ENCODE data around the gene PVALB.

The PVALB gene

DNA sequence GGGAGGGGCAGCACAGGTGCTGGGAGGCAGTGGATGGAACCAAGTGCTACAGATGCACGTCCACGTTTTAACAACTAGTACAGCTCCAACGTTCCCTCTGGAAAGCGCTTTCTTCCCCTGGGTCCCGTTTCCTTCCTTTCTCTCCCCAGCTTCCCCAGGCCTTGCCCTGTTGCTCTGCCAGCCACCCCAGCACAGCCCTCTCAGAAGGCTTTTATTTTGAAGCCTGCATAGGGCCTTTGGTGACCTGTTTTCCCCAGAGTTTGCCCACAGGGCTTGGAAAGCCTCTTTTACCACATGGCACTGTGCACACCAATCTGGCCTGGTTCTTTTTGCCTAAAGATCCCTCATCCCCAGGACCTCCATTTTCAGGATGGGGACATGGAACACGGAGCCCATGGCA, 30.1 kb upstream of the PVALB start:
- in situ Hi-C loops (cut with MboI; ENCODE audit: low sequenced_read_pairs), result no loop called here

DNA sequence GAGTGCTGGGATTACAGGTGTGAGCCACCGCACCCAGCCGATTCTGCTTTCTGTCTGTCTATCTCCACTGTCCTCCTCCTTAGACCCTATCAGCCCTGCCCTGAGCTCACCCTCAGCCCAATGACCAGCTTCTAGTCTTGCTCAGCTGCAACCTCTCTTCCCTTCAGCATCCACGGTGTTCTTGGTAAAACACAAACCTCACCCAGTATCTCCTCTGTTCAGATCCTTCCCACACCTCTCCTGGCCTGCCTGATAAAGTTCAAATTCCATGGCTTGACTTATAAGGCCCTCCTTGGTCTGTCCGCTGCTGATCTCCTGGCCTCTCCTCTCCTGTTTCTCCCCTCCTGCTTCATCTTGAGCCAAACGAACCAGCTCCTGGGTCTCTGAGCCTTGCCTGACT, 29.4 kb upstream of the PVALB start:
- in situ Hi-C loops (cut with MboI; ENCODE audit: low sequenced_read_pairs), result no loop called here

DNA sequence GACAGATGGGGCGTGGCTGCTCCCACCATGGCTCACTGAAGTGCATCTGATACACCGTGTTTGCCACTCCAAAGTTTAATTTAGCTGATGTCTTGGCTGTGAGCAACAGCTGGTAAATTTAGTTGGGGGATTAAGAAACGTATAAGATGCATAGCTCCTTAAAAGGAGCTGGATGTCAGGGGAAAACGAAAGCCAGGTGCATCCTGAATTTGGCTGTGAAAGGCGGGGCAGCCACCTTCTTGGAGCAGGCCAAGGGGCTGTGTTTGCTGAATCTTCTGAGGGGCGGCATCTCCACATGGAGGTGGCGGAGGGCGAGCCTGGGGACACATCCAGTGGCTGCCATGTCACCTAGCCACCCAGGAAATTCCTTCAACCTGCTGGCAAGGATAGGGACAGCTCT, 23.3 kb upstream of the PVALB start:
- in situ Hi-C loops (cut with MboI; ENCODE audit: low sequenced_read_pairs), result no loop called here

DNA sequence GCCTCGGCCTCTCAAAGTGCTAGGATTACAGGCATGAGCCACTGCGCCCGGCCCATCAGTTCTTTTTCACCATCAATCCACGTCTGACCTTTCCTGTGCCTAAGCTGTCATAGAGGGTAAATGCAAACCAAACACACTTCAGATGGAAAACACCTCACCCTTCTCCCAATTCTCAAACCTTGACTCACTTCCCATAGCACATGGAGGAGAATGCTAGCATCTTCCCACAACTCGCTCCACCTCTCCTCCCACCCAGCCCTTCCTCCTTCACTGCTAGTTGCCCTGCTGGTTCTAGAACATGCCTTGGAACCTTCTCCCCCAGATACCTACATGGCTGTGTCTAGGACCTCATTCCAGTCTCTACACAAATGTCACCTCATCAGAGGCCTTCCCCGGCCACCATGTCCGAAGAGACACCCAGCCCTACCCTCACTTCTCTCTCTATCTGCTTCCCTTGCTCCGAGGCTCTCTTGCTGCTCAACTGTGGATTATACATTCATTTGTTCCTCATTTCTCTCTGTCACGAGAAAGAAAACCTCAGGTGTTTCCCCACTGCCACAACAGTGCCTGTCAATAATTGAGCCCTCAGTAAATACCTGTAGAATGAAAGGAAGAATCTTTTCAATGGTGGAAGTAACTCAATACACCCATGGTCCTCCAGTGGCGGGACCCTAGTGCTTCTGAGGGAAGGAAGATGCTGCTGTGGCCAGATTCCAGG, 22.7 kb upstream of the PVALB start:
- in situ Hi-C loops (cut with MboI; ENCODE audit: low sequenced_read_pairs), result no loop called here

DNA sequence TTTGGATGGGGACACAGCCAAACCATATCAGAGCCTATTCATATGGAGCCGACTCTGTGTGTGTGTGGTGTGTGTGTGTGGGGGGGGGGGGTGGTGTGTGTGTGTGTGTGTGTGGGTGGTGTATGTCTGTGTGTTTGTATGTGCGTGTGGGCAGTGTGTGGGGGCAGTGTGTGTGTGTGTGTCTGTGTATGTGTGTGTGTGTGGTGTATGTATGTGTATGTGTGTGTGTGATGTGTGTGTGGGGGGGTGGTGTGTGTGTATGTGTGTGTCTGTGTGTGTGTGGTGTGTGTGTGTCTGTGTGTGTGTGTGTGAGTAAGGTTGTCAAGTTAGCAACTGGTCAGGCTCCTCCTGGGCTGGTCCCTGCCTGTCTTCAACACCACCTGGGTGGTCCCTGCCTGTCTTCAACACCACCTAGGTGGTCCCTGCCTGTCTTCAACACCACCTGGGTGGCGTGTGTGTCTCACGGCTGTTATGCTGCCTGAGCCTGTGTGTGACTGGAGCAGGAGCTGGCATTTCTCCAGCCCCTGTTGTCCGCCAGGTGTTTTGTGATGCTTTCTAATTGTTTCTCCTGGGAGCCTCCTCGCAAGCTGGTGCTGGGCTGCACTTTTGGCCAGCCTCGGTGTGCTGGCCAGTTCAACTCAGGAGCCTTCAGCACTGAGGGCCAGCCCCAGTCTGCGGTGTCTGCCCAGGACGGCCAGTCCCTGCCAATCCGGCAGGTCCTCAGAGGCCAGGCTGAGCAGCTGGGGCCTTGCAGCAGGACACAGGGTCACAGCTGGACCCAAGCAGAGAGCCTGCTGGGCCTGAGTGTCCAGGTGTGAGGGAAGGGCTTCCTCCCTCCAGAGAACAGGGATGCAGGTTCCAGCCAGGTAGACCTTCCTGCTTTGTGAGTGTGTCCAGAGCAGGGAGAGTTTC, 21.5 kb upstream of the PVALB start:
- in situ Hi-C loops (cut with MboI; ENCODE audit: low sequenced_read_pairs), result no loop called here

DNA sequence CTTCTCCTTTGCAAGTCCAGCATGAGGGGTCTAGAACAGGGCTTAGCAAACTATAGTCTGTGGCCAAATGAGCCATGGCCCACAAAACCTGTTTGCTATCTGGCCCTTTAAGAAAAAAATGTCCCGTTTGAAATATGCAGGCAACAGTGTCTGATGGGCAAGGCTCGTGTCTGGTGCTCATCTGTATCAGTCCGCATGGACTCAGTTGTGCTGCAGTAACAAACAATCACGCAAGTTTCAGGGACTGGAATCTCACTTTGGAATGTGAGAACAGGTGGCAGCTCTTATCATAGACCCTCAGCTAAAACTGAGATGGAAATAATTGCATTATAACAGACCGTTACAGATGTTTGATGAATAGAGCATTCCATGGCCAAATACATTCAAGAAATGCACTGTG, 19.1 kb upstream of the PVALB start:
- in situ Hi-C loops (cut with MboI; ENCODE audit: low sequenced_read_pairs), result no loop called here

DNA sequence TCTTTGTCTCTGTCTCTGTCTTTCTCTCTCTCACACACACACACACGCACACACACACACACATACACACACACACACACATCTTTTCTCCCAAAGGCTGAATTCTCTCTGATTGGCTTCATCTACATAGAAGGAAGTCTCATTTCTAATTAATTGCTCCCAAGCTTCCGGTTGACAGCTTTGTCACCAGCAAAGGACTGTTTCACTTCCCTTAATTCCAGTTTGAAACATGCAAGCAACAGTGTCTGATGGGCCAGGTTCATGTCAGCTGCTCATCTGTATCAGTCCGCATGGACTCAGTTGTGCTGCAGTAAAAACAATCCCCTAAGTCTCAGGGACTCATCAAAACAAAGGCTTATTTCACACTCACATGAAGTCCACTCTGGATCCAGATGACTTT, 16.2 kb upstream of the PVALB start:
- in situ Hi-C loops (cut with MboI; ENCODE audit: low sequenced_read_pairs), result no loop called here

DNA sequence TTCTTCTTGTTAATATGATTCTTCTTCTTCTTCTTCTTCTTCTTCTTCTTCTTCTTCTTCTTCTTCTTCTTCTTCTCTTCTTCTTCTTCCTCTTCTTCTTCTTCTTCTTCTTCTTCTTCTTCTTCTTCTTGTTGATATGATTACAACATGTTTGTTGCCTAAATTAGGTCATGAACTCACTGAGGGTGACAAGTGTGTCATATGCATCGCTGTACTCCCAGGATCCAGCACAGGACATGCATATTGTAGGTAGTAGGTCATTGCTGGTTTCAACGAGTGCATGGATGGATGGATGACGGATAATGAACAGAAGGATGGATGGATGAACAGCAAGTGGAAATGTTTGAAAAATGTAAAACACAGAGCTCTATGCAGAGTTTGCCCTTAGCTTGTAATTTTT, 14.9 kb upstream of the PVALB start:
- in situ Hi-C loops (cut with MboI; ENCODE audit: low sequenced_read_pairs), result no loop called here

DNA sequence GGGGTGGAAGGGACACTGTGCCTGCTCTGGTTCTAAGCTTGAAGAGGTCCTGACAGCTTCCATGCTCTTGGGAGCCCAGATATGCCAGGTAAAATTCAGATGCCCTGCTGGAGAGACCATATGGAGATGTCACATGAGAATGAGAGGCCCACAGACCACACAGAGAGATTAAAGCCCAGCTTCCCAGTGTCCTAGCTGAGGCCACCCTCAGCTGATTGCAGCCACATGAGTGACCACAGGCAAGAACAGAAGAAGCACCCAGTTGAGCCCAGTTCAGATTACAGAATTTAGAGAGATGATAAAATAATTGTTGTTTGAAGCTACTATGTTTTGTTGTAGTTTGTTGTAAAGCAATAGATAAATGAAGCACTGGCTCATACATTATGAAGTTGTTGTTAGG, 14.4 kb upstream of the PVALB start:
- in situ Hi-C loops (cut with MboI; ENCODE audit: low sequenced_read_pairs), result no loop called here

DNA sequence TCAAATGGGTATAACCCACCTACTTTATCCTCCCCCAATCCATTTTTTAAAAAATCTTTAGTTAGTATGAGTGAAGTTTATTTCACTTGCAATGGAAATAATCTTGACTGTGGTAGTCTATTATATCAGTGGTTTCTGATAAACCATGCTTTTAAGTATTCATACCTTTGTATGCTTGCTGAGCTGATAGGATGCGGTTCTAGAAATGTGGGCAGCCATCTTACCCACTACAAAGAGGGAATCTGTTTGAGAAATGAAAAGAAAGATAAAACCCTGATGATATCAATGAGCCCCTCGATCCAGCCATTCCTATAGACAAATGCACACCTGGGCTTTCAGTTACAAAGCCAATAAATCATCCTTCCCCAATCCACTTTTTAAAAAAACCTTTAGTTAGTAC, 13.8 kb upstream of the PVALB start:
- in situ Hi-C loops (cut with MboI; ENCODE audit: low sequenced_read_pairs), result no loop called here

DNA sequence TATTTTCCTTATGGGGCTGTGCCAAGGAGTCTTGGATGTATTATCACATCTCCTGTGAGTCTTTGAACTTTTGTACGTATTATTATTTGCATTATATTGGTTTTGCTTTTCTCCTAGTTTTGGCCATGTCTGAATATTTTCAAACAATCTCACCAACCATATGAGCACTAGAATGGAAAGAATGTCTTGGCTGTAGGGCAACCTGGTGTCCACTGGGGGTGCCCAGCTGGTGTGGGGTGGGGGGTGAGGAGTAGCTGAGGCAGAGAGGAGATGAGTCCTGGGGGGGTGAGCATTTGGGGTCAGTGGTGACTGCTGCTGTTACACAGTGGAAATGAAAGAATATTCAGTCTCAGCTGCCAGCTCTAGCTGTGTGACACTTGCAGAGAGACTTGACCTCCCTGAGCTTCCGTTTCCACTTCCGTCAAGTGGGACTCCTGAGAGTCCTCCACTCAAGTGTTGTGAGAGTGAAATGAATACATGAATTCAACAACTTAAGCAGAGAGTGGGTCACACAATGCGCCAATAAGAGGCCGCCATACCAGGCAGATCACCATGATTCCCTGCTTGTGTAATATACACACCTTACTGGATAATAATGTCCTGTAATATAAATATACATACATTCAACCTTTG, 12.7 kb upstream of the PVALB start:
- in situ Hi-C loops (cut with MboI; ENCODE audit: low sequenced_read_pairs), result no loop called here

DNA sequence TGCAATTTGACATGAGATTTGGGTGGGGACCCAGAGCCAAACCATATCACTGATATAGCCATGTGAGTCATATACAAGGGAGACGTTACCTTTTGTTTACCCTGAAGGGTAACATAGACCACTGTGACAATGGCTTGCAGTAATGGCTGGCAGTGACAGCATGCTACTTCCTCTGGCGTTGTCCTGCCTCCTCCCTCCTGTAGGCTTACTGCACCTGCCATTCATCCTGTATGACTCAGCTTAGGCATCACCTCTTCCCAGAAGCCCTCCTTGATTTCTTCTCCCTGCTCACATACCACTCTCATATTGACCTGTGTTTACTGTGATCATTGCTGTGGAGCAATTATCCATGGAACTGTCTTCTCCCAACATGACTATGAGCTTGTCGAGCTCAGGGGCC, 12.0 kb upstream of the PVALB start:
- in situ Hi-C loops (cut with MboI; ENCODE audit: low sequenced_read_pairs), result no loop called here

DNA sequence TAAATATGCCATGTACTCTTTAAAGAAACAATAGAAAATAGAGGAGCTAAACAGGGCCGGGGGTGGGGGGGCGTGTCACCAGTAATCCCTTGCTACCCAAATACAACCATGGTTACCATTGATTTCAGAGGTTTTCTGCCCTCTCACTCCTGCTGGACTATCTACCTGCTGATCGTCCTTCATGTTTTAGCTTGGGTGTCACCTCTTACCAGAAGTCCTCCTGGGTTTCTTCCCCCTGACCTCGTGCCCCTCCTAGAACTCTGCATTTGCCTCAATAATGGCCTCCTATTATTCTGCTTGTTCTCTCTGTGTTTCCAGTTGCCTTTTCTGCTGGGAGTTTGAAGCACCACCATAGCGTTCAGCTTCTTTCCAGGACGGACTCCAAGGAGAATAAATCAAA, 9.4 kb upstream of the PVALB start:
- in situ Hi-C loops (cut with MboI; ENCODE audit: low sequenced_read_pairs), result no loop called here

DNA sequence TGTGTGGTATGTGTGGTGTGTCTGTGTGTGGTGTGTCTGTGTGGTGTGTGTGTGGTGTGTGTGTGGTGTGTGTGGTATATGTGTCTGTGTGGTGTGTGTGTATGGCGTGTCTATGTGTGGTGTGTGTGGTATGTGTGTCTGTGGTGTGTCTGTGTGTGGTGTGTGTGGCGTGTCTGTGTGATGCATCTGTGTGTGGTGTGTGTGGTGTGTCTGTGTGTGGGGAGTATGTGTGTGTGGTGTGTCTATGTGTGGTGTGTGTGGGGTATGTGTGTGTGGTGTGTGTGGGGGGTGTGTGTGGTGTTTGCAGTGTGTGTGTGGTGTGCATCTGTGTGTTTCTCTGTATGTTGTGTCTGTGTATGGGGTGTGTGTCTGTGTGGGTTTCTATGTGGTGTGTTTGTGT, 7.8 kb upstream of the PVALB start:
- in situ Hi-C loops (cut with MboI; ENCODE audit: low sequenced_read_pairs), result no loop called here

DNA sequence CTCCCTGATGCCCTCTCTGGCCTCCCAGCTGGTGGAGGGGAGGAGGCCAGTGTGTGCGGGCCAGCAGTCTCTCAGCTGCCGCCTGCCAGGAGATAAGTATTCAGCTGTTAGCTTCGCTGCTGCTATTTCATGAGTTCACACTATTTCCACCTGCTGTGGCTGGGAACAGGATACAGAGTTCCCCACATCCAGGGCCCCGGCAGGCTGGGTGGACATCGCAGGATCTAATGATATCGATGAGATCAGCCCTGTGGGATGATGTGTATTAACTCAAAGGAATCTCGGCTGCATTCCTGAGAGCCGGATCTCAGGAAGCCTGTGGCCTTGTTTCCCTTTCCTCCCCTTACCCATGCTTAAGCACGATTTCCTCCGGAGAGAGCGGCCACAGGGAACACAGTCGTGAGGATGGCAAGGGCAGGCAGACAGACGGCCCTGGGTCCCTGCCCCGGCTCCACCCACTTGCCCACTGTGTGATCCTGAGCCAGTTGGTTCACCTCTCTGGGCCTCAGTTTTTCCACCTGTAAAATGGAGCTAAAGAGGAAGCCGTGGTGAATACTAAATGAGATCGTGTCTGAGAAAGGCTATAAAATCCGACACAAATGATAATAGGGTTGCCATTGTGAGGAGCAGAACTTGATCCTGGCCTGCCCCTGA, 6.5 kb upstream of the PVALB start:
- in situ Hi-C loops (cut with MboI; ENCODE audit: low sequenced_read_pairs), result no loop called here

DNA sequence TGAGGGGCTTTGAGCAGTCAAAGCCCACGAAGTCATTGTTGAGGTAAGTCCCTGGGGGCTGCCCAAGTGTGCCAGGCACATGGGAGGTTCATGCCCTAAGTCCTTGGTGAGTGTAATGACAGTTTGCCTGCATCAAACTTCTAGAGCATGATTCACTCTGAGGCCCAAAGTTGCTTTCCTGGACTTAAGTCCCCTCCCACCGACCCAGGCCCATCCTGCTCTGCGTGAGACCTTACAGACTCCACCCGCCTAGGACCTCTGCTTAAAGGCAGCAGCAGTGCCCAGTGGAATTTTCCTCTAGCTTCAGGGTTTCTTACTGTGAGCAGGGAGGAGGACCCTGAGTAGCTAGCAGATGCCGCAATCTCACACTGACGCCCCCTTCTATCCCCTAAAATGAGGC, 5.7 kb upstream of the PVALB start:
- in situ Hi-C loops (cut with MboI; ENCODE audit: low sequenced_read_pairs), result no loop called here

DNA sequence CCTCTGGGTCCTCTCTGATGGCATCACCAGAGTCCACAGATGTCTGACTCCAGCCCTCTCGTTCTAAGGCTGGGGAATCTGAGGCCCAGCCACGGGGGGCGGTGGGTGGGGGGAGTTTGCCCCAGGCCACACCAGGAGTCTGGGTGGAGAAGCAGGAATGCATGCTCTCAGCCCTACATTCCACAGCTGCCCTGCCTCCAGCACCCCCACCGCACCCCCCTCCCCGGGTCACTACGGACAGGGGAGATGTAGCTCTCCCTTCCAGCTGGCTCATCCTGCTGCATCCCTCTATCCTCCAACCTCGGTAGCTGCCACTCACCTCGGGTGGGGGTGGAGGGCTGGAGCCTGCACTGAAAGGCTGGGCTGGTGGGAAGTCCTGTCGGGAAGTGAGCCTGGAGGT, 2.3 kb upstream of the PVALB start:
- in situ Hi-C loops (cut with MboI; ENCODE audit: low sequenced_read_pairs), result no loop called here

DNA sequence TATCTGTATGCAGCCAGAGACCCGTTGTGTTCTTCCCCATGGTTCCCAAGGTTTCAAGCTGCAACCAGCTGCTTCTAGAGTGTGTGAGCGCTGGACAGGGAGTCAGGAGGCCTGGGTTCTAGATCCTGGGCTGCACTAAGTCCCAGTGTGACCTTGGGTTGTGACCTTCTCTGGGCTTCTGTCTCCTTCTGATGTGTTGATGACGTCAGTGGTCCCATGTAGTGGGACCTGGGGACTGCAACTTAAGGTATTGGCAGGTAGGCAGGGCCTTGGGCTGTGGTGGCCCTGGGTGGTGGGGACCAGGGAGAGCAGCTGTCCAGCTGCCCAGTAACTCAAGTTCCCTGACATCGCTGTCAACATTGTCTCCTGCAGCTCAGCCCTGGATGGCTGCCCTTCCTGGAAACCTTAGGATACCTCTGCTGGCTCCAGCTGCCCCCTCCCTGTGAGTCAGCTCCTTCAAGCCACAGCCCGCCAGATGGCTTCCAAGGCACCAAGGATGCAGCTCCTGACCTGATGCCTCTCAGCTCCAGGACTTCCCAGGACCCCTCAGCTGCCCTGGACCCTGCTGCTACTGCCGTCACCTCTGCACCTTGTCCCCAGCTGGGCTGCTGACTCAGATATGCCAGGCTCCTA, 1.3 kb upstream of the PVALB start:
- in situ Hi-C loops (cut with MboI; ENCODE audit: low sequenced_read_pairs), result no loop called here

DNA sequence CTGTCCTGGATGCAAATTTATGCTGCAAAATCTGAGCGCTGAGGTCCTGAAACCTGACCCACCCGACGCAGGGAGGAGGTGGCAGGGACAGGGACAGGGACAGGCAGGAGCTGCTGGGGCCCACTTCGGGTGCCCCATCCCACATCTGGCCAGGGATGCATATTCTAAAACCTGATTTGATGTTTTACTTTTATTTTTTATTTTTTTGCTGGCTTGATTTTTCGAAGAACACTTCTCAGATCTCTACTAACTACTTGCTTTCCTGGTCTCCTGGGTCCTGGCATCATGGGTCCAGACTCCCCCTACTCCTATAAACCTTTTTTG, 652 bp upstream of the PVALB start:
- in situ Hi-C loops (cut with MboI; ENCODE audit: low sequenced_read_pairs), result no loop called here

DNA sequence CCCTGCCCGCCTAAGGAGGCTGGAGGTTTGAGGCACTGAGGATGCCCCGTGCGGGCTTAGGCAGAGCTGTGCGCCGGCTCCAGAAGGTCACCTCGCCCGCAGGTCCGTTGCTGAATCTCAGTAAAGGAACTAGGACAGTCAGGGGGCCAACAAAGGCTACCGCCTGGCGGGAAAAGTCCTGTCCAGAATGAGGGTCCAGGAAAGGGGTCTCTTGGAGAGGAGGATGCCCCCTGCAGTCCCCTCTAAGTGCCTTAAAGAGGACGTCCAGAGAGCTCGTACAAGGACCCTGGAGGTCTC, 548 bp downstream of the PVALB start:
- in situ Hi-C loops (cut with MboI; ENCODE audit: low sequenced_read_pairs), result no loop called here

DNA sequence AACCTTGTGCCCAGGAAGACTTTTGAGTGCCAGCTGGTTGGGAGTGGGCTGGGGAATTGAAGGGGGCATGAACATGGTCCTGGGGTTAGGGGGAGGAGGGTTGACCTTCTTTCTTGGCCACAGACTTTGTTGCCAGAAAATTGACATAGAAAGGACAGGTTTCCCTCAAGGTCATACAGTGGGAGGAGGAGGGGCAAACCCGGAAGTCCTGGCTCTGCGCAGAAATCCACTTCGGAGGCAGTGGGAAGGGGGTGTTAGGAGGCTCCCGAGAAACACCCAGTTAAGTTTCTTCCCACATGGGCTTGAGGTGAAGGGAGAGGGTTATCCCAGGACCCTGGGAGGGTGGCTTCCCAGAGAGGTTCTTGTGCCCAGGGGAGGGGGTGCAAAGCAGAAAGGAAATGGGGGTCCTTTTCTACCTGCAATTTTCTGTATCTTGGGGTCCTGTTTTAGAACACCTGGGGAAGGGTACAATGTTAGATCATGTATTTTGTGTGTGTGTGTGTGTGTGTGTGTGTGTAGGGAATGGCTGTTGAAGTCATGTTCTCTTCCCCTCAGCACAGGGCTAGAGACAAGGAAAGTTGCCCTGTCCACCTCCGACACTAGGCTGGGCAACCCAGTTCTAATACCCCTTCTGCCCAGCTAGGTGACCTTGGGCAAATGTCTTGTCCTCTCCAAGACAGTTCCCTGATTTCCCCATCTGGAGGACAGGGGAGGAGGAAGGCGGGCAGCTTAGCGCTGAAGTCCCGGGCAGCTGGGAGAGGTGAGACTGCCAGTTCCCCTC, 1.1 kb downstream of the PVALB start:
- in situ Hi-C loops (cut with MboI; ENCODE audit: low sequenced_read_pairs), result no loop called here

Measured in HL-60/S4 treated with retinoic acid at 250 ng/mL for 4 days and 3 days (cell line).